Activated CD4-positive, alpha-beta T cell treated with anti-CD3 and anti-CD28 coated beads, Interleukin-2, Interleukin-4, amounts not matched to agents 100 ng/mL and 50 ng/mL, durations not matched to agents 16 hours and 8 hours (primary cell): Measurements from ENCODE around the gene LAIR2.

ENCODE experiments used
- DNase-seq: peaks from one replicate; pipeline ENCODE4 v3.0.0-alpha.2; 2020; ENCODE audit warnings: low spot score

LAIR2 gene

GRCh38 chr19:54502518-54503048 is at the start of gene LAIR2:
TSS of gene LAIR2 (plus strand) at chr19:54502831. CDS start at chr19:54502919, 88 bp downstream.
- no peak for DNase-seq

GRCh38 chr19:54453921-54454780 is 48.5 kb upstream of the LAIR2 start:
- DNase-seq = no peak

- no peak for DNase-seq
Measured at GRCh38 chr19:54454781-54455675, 47.6 kb upstream of the LAIR2 start.

GRCh38 chr19:54455786-54456422 is 46.7 kb upstream of the LAIR2 start:
- no peak for DNase-seq

- no peak for DNase-seq
Measured at GRCh38 chr19:54456423-54457373, 45.9 kb upstream of the LAIR2 start.

- DNase-seq = no peak
Measured at GRCh38 chr19:54457773-54458647, 44.6 kb upstream of the LAIR2 start.

- no peak for DNase-seq
Measured at GRCh38 chr19:54458648-54459281, 43.9 kb upstream of the LAIR2 start.

- no peak for DNase-seq
Measured at GRCh38 chr19:54459282-54460229, 43.1 kb upstream of the LAIR2 start.

- no peak for DNase-seq
Measured at GRCh38 chr19:54460230-54461005, 42.2 kb upstream of the LAIR2 start.

- no peak for DNase-seq
Measured at GRCh38 chr19:54461210-54461609, 41.4 kb upstream of the LAIR2 start.

- DNase-seq = no peak
Measured at GRCh38 chr19:54461613-54462012, 41.0 kb upstream of the LAIR2 start.

GRCh38 chr19:54462047-54462654 is 40.5 kb upstream of the LAIR2 start:
- DNase-seq = no peak

- DNase-seq = peak; percentile 54
Measured at GRCh38 chr19:54462655-54463530, 39.7 kb upstream of the LAIR2 start.

- DNase-seq = peak; percentile 98
Measured at GRCh38 chr19:54463531-54464043, 39.0 kb upstream of the LAIR2 start, which contains the start of gene LENG9. TSS of gene LENG9 (minus strand) at chr19:54463778. CDS start at chr19:54463526, 252 bp downstream.

- peak; percentile 88 for DNase-seq
Measured at GRCh38 chr19:54464044-54464629, 38.5 kb upstream of the LAIR2 start.
